GM21786 (cell line): ENCODE results near the gene CRAMP1.

Experiments used
- ATAC-seq: cut with Tn5 transposase; IDR thresholded peaks from one replicate; pipeline ENCODE4 v1.9.1; 2021; ENCODE audit not compliant: unreplicated experiment

The CRAMP1 gene

DNA sequence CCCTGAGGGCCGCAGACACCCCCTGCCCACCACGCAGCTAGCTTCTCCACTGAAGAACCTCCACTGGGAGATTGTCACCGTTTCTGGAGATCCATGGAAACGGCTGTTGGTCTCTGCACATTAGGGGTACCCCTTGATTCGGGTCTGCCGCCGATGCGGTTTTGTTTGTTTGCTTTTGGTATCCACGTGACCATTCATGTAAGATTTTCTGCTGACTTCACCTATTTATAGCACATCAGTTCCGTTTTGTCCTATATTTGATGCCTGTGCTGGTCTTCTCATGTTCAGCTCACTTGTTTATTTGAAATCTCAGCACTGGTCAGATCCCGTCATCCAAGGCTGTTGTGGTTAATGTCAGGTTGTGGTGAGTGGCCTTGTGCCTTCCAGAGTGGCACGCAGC lies 21.1 kb downstream of the CRAMP1 start:
- no peak for ATAC-seq

DNA sequence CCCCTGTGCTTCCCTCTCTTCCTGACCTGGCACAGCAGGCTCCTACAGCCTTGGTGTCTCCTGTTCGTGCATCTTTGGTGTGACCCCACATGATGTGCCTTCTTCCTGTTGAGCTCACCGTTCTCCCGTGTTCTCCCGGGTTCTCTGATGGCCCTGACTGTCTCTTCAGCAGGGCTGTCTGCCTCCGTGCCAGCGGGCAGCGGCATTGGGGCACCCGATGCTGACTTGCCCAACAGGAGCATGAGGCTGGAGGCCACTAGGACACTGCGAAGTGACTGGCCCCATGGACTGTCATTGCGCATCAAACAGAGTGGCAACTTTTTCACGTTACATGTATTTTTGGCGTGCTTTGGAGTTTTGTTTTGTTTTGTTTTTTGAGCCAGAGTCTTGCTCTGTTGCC lies 22.4 kb downstream of the CRAMP1 start:
- ATAC-seq, result no peak

DNA sequence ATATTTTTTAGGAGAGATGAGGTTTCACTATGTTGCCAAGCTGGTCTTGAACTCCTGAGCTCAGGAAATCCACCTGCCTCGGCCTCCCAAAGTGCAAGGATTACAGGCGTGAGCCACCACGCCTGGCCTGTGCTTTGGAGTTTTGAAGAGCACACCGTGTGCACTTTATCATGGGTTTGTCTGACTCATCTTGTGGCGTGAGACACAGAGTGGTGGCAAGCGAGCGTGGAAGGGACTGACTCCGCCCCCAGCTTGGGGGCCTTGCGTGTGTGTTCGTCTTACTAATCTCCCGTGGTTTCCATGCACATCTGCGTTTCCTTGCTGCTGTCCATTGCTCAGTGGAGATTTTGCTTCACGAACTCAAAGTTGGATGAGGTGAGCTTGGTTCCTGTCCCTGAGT lies 22.9 kb downstream of the CRAMP1 start:
- no peak for ATAC-seq

DNA sequence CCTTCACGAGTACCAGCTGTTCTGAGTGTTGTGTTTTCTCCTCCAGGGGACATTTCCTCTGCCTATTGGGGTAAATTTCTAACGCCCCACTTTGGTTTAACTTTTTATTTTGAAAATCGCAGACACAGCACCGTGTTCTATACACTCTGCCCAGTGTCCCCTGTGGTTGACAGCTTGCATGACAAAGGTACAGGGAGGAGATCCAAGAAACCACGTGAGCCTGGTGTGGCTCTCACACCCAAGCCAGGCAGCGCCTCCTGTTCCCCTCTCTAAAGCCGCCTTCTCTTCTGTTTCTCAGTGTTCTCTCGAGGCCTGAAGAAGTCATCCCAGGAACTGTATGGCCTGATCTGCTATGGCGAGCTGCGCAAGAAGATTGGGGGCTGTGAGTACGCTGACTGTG lies 25.4 kb downstream of the CRAMP1 start:
- no peak for ATAC-seq

DNA sequence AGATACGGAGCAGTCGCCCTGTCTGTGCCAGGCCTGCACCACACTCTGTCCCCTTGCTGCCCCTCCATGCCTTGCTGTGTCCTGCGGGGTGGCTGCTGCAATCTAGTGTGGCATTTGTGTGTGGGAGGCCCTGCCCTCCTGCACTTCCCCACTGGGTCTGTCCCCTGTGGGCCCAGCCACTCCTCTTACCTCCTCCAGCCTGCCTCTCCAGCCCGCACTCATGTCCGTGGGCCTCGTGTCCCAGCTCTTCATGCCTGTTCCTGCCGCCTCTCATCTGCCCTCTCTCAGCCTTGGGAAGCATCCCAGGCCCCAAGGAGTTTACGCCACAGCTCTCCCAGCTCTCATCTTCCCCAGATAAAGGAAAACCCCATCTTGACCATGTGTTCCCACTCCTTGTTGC lies 26.6 kb downstream of the CRAMP1 start:
- ATAC-seq, result no peak

DNA sequence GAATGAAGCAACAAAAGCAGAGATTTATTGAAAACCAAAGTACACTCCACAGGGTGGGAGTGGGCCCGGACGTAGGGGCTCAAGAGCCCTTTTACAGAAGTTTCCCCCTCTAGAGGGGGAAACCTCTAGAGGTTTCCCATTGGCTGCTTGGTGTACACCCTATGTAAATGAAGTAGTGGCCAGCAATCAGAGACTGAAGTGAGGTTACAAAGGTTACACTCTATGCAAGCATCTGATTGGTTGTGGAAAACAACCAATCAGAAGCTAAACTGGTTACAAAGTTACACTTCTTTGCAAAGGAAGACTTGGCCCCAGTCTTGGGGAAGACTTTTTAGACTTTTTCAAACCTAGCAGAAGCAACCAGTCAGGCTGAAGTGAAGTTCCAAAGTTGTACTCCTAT lies 27.1 kb downstream of the CRAMP1 start:
- no peak for ATAC-seq

DNA sequence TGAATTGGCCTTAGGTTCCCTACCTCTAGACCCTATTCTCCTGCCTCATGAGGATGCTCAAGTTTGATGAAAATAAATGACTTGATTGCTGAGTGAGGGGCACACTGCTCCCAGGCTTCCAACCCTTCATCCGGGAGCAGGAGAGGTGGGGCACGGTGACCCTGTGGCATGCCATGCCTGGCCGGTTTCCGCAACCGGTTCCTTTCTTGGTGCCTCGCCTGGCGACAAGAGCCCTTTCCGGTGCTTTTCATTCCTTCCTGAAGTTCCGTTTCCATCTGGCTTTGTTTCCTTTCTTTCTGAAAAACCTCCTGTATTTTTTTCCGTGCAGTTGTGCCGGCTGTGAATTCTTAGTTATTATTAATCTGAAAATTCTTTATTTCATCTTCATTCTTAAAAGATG lies 27.7 kb downstream of the CRAMP1 start:
- ATAC-seq, result no peak

DNA sequence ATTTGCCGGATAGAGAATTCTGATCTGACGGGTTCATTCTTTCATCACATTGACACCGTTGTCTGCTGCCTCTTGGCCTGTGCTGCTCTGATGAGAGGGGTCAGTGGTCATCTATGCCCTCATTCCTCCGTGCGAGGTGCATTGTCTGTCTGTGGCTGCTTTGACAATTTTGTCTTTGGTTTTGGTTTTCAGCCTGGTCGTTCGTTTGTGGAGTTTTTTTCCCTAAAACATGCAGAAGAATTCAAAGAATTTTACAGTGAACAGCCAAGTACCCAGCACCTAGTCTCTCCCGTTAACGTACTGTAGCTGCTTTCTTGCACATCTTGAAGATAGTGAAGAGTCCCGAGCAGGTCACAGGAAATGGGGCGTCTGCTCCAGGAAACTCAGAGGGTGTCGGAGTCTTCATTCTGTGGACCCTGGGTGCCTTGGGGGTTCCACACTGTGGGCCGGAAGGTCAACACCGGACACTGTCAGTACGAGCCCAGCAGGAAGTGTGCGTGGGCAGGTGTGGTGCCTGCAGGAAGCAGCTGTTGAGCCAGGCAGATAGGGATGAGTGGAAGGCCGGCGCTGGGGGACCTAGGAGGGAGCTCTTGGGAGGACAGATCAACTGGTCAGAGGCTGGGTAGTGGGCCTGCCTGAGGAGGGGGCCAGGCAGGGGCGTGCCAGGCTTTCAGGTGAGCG lies 28.2 kb downstream of the CRAMP1 start:
- ATAC-seq, result no peak

DNA sequence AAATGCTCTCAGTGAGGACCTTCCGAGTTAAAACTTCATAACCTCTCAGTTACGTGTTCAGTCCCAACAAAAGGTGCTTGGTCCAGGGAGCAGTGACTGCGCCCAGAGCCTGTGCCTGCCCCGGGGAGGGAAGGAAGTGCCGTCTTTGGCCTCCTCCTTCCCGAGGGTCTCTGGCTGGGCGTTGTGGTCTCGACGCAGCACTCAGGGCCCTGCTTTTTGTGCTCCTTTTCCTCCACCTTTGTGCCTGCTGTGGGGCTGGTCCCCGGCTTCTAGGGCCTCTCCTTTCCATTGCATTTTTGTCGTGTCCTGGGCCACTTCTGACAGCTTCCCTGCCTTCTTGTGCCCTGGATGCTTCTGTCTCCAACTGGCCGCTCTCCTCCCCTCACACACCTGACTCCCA lies 29.1 kb downstream of the CRAMP1 start:
- no peak for ATAC-seq

DNA sequence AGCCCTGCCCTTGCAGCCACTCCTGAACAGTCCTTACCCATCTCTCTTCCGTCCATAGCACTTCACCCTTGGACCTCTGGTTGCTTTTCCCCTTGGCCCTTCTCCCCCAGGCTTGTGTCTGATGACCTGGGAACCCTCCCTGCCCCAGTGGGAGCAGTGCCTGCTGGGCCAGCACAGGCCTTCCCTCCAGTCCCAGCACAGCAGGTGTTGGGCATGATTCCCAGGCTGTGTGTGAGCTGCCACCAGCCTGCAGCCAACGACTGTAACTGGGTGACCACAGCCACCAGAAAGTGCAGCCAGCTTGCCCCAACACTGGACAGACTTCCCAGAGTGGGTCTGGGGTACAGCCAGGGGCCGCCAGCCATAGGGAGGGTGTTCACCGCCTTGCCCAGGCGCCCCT lies 30.0 kb downstream of the CRAMP1 start:
- no peak for ATAC-seq

DNA sequence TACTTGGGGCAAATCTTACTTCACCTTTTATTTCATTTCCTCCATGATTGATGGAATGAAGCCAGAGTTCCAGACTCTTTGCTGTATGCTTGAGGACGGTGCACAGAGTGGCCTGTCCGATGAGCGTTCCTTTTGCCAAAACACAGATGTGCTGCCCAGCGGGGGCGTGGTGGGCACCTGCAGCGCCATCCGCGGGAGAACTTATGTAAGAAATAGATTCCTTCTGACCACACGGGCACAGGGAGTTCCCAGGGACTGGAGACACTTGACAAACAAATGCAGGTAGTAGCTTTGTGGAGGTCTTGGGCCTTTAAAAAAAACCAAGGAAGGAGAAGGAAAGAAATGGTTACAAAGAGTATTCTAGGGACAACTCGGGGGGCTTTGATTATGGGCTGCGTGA lies 30.6 kb downstream of the CRAMP1 start:
- no peak for ATAC-seq

DNA sequence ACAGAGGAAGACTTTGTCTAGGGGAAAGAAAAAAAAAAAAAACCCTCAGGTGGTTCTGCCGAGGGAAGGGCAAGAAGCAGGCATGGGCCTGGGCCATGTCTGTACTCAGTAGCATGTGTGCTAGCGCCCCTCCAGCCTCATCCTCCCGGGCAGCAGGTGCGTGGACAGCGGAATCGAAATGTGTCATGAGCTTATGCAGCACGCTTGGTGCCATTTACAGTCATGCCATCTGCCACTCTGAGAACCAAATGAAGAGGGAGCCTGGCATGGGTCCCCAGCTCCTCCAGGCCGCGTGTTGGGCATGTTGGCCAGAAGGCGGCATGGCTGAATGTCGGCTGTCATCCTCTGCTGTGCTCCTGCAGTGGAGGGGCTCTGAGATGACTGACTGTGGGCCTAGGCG lies 31.4 kb downstream of the CRAMP1 start:
- ATAC-seq, result no peak

DNA sequence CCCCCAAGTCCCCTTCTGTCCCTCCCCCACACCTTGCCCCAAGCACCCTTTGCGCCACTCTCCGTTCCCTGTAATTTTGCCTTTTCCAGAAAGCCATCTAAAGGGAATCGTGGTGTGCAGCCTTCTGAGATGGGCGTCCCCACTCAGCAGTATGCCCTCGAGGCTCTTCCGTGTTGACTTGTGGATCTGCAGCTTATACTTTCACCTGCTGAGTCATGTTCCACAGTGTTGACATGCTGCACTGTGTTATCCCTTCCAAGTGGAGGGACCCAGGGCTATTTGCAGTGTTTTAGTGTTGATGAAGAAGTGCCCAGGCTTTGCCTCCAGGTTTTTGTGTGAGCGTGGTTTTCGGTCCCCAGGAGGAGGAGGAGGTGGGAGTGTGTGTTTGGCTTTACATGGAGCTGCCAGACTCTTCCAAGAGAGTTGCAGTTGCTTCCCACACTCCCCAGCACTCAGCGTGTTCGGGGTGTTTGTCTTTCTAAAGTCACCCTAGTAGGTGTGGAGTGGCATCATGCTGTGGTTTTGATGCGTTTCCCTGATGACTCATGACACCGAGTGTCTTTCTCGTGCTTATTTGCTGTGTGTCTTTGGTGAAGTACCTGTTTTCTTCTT lies 33.9 kb downstream of the CRAMP1 start:
- ATAC-seq, result no peak

DNA sequence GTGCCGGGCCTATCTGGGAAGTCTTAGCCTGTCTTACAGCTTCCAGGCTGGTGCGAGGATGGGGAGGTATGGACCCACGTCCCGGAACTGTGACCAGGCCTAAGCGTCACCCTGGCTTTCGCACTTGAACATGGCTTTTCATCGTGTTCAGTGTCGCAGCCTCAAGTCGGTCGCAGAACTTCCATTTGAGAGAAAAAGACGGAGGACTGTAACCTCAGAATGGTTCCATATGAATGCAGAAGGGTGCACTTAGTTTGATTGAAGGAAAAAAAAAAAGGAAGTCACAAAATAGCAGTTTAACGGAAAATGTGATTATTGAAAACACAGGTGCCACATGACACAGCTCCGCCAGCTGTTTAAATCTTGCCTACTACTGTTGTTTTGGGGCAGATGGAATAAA lies 35.7 kb downstream of the CRAMP1 start:
- no peak for ATAC-seq

DNA sequence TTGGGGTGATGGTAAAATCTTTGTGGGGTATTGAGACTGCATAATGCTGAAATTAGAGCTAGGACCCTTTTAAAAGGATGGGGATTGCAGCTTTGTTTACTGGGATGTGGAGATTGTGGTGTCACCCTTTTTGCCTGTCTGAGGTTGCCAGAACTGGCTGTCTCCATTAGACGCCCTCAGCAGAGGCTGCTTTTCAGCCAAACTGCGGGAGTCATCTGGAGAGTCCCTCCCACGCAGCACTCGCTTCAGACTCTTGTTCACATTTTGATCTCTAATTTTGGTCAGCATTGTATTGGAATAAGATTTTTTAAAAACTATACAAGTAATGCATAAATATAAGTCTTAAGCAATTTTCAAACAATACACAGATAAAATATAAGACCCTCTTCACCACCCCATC lies 38.0 kb downstream of the CRAMP1 start:
- no peak for ATAC-seq

DNA sequence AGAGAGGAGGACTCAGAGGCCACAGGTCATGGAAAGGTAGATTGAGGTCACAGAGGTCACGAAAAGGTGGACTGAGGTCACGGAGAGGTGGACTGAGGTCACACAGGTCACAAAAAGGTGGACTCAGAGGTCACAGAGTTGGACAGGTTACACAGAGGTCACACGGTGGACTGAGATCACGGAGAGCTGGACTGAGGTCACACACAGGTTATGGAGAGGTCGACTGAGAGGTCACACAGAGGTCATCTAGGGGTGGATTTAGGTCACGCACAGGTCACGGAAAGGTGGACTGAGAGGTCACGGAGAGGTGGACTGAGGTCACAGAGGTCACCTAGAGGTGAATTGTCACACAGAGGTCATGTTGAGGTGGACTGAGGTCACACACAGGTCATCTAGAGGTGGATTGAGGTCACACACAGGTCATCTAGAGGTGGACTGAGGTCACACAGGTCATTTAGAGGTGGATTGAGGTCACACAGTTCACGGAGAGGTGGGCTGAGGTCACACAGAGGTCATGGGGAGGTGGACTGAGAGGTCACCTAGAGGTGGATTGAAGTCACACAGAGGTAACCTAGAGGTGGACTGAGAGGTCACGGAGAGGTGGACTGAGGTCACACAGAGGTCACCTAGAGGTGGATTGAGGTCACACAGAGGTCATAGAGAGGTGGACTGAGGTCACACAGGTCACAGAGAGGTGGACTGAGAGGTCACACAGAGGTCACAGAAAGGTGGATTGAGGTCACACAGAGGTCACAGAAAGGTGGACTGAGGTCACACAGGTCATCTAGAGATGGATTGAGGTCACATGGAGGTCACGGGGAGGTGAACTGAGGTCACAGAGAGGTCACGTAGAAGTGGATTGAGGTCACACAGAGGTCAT lies 39.2 kb downstream of the CRAMP1 start:
- no peak for ATAC-seq

DNA sequence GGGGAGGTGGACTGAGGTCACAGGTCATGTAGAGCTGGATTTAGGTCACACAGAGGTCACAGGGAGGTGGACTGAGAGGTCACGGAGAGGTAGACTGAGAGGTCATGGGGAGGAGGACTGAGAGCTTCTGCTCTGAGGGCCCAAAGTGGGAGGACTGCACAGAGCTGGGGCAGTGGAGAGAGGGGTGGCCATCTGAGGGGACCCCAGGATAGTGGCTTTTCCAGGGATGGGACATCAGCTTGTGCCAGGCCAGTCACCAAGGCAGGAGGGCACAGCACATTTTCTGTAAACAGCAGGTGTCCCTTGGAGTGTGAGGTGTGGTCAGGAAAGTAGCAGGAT lies 39.8 kb downstream of the CRAMP1 start:
- no peak for ATAC-seq

DNA sequence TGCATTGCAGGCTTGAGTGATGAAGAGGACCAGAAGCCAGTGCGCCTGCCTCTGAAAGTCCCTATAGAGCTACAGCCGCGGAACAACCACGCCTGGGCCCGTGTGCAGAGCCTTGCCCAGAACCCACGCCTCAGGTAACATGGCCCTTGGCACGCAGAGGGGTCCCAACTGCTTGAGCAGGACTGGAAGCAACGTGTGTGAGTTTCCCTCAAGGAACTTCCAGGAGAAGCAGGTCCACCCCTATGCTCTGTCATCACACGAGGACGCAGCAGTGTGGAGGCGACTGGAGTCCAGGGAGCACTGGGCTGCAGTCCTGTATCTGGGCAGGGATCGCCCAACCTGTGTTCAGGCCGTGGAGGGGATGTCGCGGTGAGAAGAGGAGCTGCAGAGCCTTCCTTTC lies 40.9 kb downstream of the CRAMP1 start:
- ATAC-seq, result no peak

DNA sequence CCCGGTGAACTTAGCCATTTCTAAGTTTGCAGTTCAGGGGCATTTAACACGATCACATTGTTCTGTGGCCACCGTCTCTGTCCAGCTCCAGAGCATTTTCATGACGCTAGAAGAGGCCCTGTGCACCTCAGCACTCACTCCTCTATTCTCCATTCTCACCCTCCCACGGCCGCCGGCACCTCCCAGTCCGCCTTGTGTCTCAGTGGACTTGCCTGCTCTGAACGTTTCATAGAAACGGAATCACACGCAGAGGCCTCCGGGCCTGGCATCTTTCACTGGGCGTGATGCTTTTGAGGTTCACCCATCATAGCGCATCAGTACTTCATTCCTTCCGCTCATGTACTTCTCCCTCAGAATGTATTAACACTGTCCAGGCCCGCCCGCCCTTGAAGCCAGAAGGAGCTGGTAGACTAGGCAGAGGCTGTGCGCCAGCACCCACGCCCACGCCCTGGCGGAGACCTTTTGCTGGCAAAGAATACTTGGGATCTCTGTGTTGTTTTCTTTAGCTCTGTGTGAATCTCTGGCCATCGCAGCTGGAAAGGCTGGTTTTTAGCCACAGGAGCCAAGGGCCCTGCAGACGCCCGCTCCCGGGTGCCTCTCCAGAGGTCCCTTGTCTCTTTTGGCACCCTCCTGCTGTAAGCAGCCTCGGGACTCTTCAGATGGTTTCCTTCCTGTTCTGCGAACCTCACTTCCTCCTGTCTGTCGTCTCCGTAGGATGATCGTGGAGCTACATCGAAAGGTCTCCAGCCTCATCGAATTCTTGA lies 42.5 kb downstream of the CRAMP1 start:
- no peak for ATAC-seq

DNA sequence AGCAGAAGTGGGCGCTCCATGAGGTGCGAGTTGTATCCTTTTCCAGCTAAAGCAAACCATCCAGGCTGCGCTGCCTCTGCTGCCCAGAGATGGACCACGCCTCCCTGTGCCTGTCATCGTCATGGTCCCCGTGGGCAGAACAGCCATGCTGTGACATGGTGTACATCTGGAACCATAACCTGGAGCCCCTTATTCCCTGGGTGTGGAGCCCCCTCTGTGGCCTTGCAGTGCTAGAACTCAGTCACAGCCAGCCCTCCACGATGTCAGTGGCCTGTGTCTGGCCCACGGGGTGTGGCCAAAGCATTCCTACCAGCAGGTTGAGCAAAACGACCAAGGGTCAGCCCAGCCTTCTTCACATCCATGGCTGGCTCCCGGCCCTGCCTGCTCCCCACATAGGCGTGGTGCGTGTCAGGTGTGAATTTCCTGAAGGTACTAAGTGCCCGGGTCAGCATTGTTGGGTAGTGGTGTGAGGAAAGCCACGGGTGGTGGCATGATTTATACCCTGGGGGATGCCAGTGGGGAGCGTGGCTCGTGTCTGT lies 43.2 kb downstream of the CRAMP1 start:
- no peak for ATAC-seq
